HEK293 (cell line): ENCODE results near the gene BEST2.
A peak's percentile ranks its signal among the peaks of the same experiment; 100 is the strongest.

ENCODE experiments used
- GLIS1 ChIP-seq: fragments of 450-650 bp; formaldehyde crosslinking; IDR thresholded peaks from 2 replicates; pipeline ENCODE4 v1.5.1; 2016; ENCODE audit warnings: missing biosample characterization, missing genetic modification characterization
- KLF16 ChIP-seq: fragments of 450-650 bp; formaldehyde crosslinking; IDR thresholded peaks from 2 replicates; pipeline ENCODE4 v1.5.1; 2017; ENCODE audit warnings: missing biosample characterization, missing genetic modification characterization
- KLF17 ChIP-seq: fragments of 450-650 bp; formaldehyde crosslinking; IDR thresholded peaks from 2 replicates; pipeline ENCODE4 v1.5.1; 2016; ENCODE audit warnings: missing biosample characterization, missing genetic modification characterization
- PATZ1 ChIP-seq: fragments of 450-650 bp; formaldehyde crosslinking; IDR thresholded peaks from 2 replicates; pipeline ENCODE4 v1.5.1; 2016; ENCODE audit warnings: missing biosample characterization, missing genetic modification characterization
- ZBTB1 ChIP-seq: fragments of 450-650 bp; formaldehyde crosslinking; IDR thresholded peaks from 2 replicates; pipeline ENCODE4 v1.5.1; 2016; ENCODE audit warnings: missing biosample characterization, missing genetic modification characterization
- ZBTB10 ChIP-seq: fragments of 450-650 bp; formaldehyde crosslinking; IDR thresholded peaks from 2 replicates; pipeline ENCODE4 v1.5.1; 2016; ENCODE audit warnings: missing biosample characterization, missing genetic modification characterization
- ZBTB17 ChIP-seq: fragments of 450-650 bp; formaldehyde crosslinking; IDR thresholded peaks from 2 replicates; pipeline ENCODE4 v1.5.1; 2016; ENCODE audit warnings: missing biosample characterization, missing genetic modification characterization
- ZBTB26 ChIP-seq: fragments of 450-650 bp; formaldehyde crosslinking; optimal IDR thresholded peaks from 2 replicates; pipeline ENCODE3; 2016; ENCODE audit warnings: missing biosample characterization, mild to moderate bottlenecking, missing genetic modification characterization
- ZBTB8A ChIP-seq: fragments of 450-650 bp; formaldehyde crosslinking; IDR thresholded peaks from 2 replicates; pipeline ENCODE4 v1.5.1; 2016; ENCODE audit warnings: missing biosample characterization, missing genetic modification characterization
- ZEB2 ChIP-seq: fragments of 450-650 bp; formaldehyde crosslinking; IDR thresholded peaks from 2 replicates; pipeline ENCODE4 v1.5.1; 2016; ENCODE audit warnings: missing biosample characterization, missing genetic modification characterization
- ZIC2 ChIP-seq: fragments of 450-650 bp; formaldehyde crosslinking; IDR thresholded peaks from 2 replicates; pipeline ENCODE4 v1.5.1; 2016; ENCODE audit warnings: missing biosample characterization, missing genetic modification characterization
- ZNF175 ChIP-seq: fragments of 450-650 bp; formaldehyde crosslinking; IDR thresholded peaks from 2 replicates; pipeline ENCODE4 v1.5.1; 2016; ENCODE audit warnings: missing biosample characterization, missing genetic modification characterization
- ZNF2 ChIP-seq: fragments of 450-650 bp; formaldehyde crosslinking; IDR thresholded peaks from 2 replicates; pipeline ENCODE4 v1.5.1; 2016; ENCODE audit warnings: missing biosample characterization, missing genetic modification characterization
- ZNF223 ChIP-seq: fragments of 450-650 bp; formaldehyde crosslinking; IDR thresholded peaks from 2 replicates; pipeline ENCODE4 v1.5.1; 2016; ENCODE audit warnings: missing biosample characterization, missing genetic modification characterization
- ZNF302 ChIP-seq: fragments of 450-650 bp; formaldehyde crosslinking; IDR thresholded peaks from 2 replicates; pipeline ENCODE4 v1.5.1; 2016; ENCODE audit warnings: missing biosample characterization, missing genetic modification characterization, low read depth
- ZNF324 ChIP-seq: fragments of 450-650 bp; formaldehyde crosslinking; IDR thresholded peaks from 2 replicates; pipeline ENCODE4 v1.5.1; 2016; ENCODE audit warnings: missing biosample characterization, missing genetic modification characterization
- ZNF335 ChIP-seq: fragments of 450-650 bp; formaldehyde crosslinking; conservative IDR thresholded peaks from 2 replicates; pipeline ENCODE4 v1.5.1; 2016; ENCODE audit warnings: missing biosample characterization, missing genetic modification characterization
- ZNF341 ChIP-seq: fragments of 450-650 bp; formaldehyde crosslinking; IDR thresholded peaks from 2 replicates; pipeline ENCODE4; 2016; ENCODE audit warnings: low read depth, missing biosample characterization, missing genetic modification characterization
- ZNF394 ChIP-seq: fragments of 450-650 bp; formaldehyde crosslinking; IDR thresholded peaks from 2 replicates; pipeline ENCODE4 v1.5.1; 2016; ENCODE audit warnings: missing biosample characterization, missing genetic modification characterization, mild to moderate bottlenecking, moderate library complexity, borderline replicate concordance
- ZNF398 ChIP-seq: fragments of 450-650 bp; formaldehyde crosslinking; IDR thresholded peaks from 2 replicates; pipeline ENCODE4 v1.5.1; 2017; ENCODE audit warnings: missing biosample characterization, missing genetic modification characterization
- ZNF449 ChIP-seq: fragments of 450-650 bp; formaldehyde crosslinking; IDR thresholded peaks from 2 replicates; pipeline ENCODE4 v1.5.1; 2017; ENCODE audit warnings: missing biosample characterization, mild to moderate bottlenecking, missing genetic modification characterization, moderate library complexity
- ZNF580 ChIP-seq: fragments of 450-650 bp; formaldehyde crosslinking; IDR thresholded peaks from 2 replicates; pipeline ENCODE4 v1.5.1; 2016; ENCODE audit warnings: missing biosample characterization, missing genetic modification characterization
- ZNF660 ChIP-seq: fragments of 450-650 bp; IDR thresholded peaks from 2 replicates; pipeline ENCODE4 v1.5.1; 2018; ENCODE audit warnings: missing biosample characterization, mild to moderate bottlenecking, missing genetic modification characterization
- ZNF664 ChIP-seq: fragments of 450-650 bp; formaldehyde crosslinking; IDR thresholded peaks from 2 replicates; pipeline ENCODE4 v1.5.1; 2016; ENCODE audit warnings: missing biosample characterization, missing genetic modification characterization
- ZSCAN4 ChIP-seq: fragments of 450-650 bp; formaldehyde crosslinking; IDR thresholded peaks from 2 replicates; pipeline ENCODE4 v1.5.1; 2017; ENCODE audit warnings: missing biosample characterization, missing genetic modification characterization

Gene BEST2

GRCh38 chr19:12777217-12778016 lies 25.8 kb downstream of the BEST2 start (continued):
- TF ChIP-seq ZBTB1 (tag by site-specific recombination), result no peak
- no peak for TF ChIP-seq ZSCAN4 (tag by site-specific recombination)
- no peak for TF ChIP-seq ZNF223
- TF ChIP-seq ZNF449 (tag by site-specific recombination), result peak; percentile 47; the same call in 1 of the 2 replicates
- peak; percentile 79; the same call in 1 of the 2 replicates for TF ChIP-seq ZNF660 (tag by site-specific recombination)
- TF ChIP-seq ZNF335 (tag by site-specific recombination), result peak; percentile 75
- TF ChIP-seq ZNF664, result no peak
- peak; percentile 83 for TF ChIP-seq ZNF398 (tag by site-specific recombination)
- TF ChIP-seq ZNF2 (tag by site-specific recombination), result peak; percentile 81
- TF ChIP-seq ZBTB10 (tag by site-specific recombination), result peak; percentile 54
- peak; percentile 38 for TF ChIP-seq ZBTB17
- peak; percentile 49 for TF ChIP-seq ZNF341
- TF ChIP-seq ZBTB8A (tag by site-specific recombination), result peak; percentile 74
- TF ChIP-seq ZNF324, result peak; percentile 55; the same call in 1 of the 2 replicates
- no peak for TF ChIP-seq ZNF302 (tag by site-specific recombination)
- peak; percentile 52; the same call in 1 of the 2 replicates for TF ChIP-seq GLIS1
- no peak for TF ChIP-seq KLF16 (tag by site-specific recombination)
- peak; percentile 29; the same call in 1 of the 2 replicates for TF ChIP-seq ZNF394 (tag by site-specific recombination)
- TF ChIP-seq ZBTB26 (tag by site-specific recombination), result peak; percentile 60
- no peak for TF ChIP-seq ZNF175 (tag by site-specific recombination)
- peak; percentile 48; the same call in 1 of the 2 replicates for TF ChIP-seq KLF17
- peak; percentile 47; the same call in 1 of the 2 replicates for TF ChIP-seq ZEB2 (tag by site-specific recombination)
- TF ChIP-seq ZIC2 (tag by site-specific recombination), result peak; percentile 38; the same call in 1 of the 2 replicates
- no peak for TF ChIP-seq ZNF580 (tag by site-specific recombination)
- TF ChIP-seq PATZ1, result peak; percentile 95
